ENCODE data around the gene NPC1. TPM values are rescaled to one million over a fixed set of nuclear protein-coding genes. Genes with fewer than 3 reads are reported as not detected.
A peak's percentile ranks its signal among the peaks of the same experiment; 100 is the strongest.
"Not testable (repeated sequence)": the region's sequence is repeated elsewhere in the genome, so short reads cannot be mapped to it uniquely, and the experiment has no call there.

The NPC1 gene
- total RNA-seq, 1 donor from 2014 or later: 29.0 TPM

GRCh38 chr18:23498117-23498516, 88.2 kb downstream of the NPC1 start:
- intact Hi-C loops (cut with micrococcal nuclease): no loop called here

GRCh38 chr18:23495723-23496440, 90.4 kb downstream of the NPC1 start:
- H3K9me3 Mint-ChIP-seq: peaks cover 2% of the 10 kb centered on the region
- intact Hi-C loops (cut with micrococcal nuclease): no loop called here
- H3K4me3 Mint-ChIP-seq (ENCODE audit: low read depth): no peak overlapping the region
- no peak for DNase-seq (ENCODE audit: low spot score)
- no peak overlapping the region for H3K27ac Mint-ChIP-seq
- no peaks in the 10 kb centered on the region for H3K36me3 Mint-ChIP-seq (ENCODE audit: low read depth)
- H3K27me3 Mint-ChIP-seq (ENCODE audit: low read depth): no peaks in the 10 kb centered on the region
- H3K4me1 Mint-ChIP-seq (ENCODE audit: low read depth): peaks cover 17% of the 10 kb centered on the region

More at GRCh38 chr18:23498117-23498516, 88.2 kb downstream of the NPC1 start:
- H3K9me3 Mint-ChIP-seq: no peaks in the 10 kb centered on the region
- no peak overlapping the region for H3K27ac Mint-ChIP-seq
- no peak overlapping the region for H3K4me3 Mint-ChIP-seq (ENCODE audit: low read depth)
- H3K36me3 Mint-ChIP-seq (ENCODE audit: low read depth): no peaks in the 10 kb centered on the region
- H3K27me3 Mint-ChIP-seq (ENCODE audit: low read depth): no peaks in the 10 kb centered on the region
- peaks cover 26% of the 10 kb centered on the region for H3K4me1 Mint-ChIP-seq (ENCODE audit: low read depth)
- no peak for DNase-seq (ENCODE audit: low spot score)

GRCh38 chr18:23494992-23495391, 91.3 kb downstream of the NPC1 start:
- no peak overlapping the region for H3K4me3 Mint-ChIP-seq (ENCODE audit: low read depth)
- no peaks in the 10 kb centered on the region for H3K27me3 Mint-ChIP-seq (ENCODE audit: low read depth)
- no peak for DNase-seq (ENCODE audit: low spot score)
- peaks cover 3% of the 10 kb centered on the region for H3K9me3 Mint-ChIP-seq
- intact Hi-C loops (cut with micrococcal nuclease): no loop called here
- H3K27ac Mint-ChIP-seq: no peak overlapping the region
- H3K4me1 Mint-ChIP-seq (ENCODE audit: low read depth): peaks cover 17% of the 10 kb centered on the region
- H3K36me3 Mint-ChIP-seq (ENCODE audit: low read depth): no peaks in the 10 kb centered on the region

- intact Hi-C loops (cut with micrococcal nuclease): no loop called here
Observed at GRCh38 chr18:23493654-23494053, 92.7 kb downstream of the NPC1 start.

GRCh38 chr18:23489586-23489985, 96.7 kb downstream of the NPC1 start:
- not testable (repeated sequence) for H3K36me3 Mint-ChIP-seq (ENCODE audit: low read depth); H3K4me3 Mint-ChIP-seq (ENCODE audit: low read depth); H3K9me3 Mint-ChIP-seq; H3K27ac Mint-ChIP-seq; DNase-seq (ENCODE audit: low spot score); H3K27me3 Mint-ChIP-seq (ENCODE audit: low read depth)
- intact Hi-C loops (cut with micrococcal nuclease): loop anchor here (2.0 kb wide), 1 partner anchor 37 kb away; the partner anchor contains the start of gene RIOK3
- peaks cover 12% of the 10 kb centered on the region for H3K4me1 Mint-ChIP-seq (ENCODE audit: low read depth)

More at GRCh38 chr18:23493654-23494053, 92.7 kb downstream of the NPC1 start:
- Mint-ChIP-seq H3K36me3 (ENCODE audit: low read depth) (no peaks in the 10 kb centered on the region), H3K4me1 (ENCODE audit: low read depth) (peaks cover 9% of the 10 kb centered on the region), H3K27me3 (ENCODE audit: low read depth) (no peaks in the 10 kb centered on the region), H3K27ac (no peak overlapping the region), H3K4me3 (ENCODE audit: low read depth) (no peak overlapping the region), H3K9me3 (peaks cover 3% of the 10 kb centered on the region)
- no peak for DNase-seq (ENCODE audit: low spot score)

- Mint-ChIP-seq H3K9me3 (peaks cover 3% of the 10 kb centered on the region), H3K27me3 (ENCODE audit: low read depth) (no peaks in the 10 kb centered on the region), H3K4me3 (ENCODE audit: low read depth) (peak overlapping the region; percentile 65), H3K36me3 (ENCODE audit: low read depth) (peaks cover 5% of the 10 kb centered on the region), H3K4me1 (ENCODE audit: low read depth) (peaks cover 12% of the 10 kb centered on the region), H3K27ac (peak overlapping the region; percentile 87)
- DNase-seq (ENCODE audit: low spot score): peak; percentile 38
- intact Hi-C loops (cut with micrococcal nuclease): loop anchor here (1.0 to 2.0 kb wide), 2 partner anchors 15 to 35 kb away; partner anchors contain the start of genes RIOK3 and RMC1
Observed at GRCh38 chr18:23487738-23488570, 98.4 kb downstream of the NPC1 start.

GRCh38 chr18:23485386-23485785, 100.9 kb downstream of the NPC1 start:
- Mint-ChIP-seq H3K4me3 (ENCODE audit: low read depth) (no peak overlapping the region), H3K9me3 (no peaks in the 10 kb centered on the region), H3K27me3 (ENCODE audit: low read depth) (no peaks in the 10 kb centered on the region), H3K36me3 (ENCODE audit: low read depth) (peaks cover 19% of the 10 kb centered on the region), H3K27ac (no peak overlapping the region), H3K4me1 (ENCODE audit: low read depth) (peaks cover 12% of the 10 kb centered on the region)
- DNase-seq (ENCODE audit: low spot score): no peak
- intact Hi-C loops (cut with micrococcal nuclease): no loop called here

- H3K9me3 Mint-ChIP-seq: no peaks in the 10 kb centered on the region
- no peak overlapping the region for H3K4me3 Mint-ChIP-seq (ENCODE audit: low read depth)
- peaks cover 12% of the 10 kb centered on the region for H3K4me1 Mint-ChIP-seq (ENCODE audit: low read depth)
- H3K27ac Mint-ChIP-seq: no peak overlapping the region
- peaks cover 27% of the 10 kb centered on the region for H3K36me3 Mint-ChIP-seq (ENCODE audit: low read depth)
- intact Hi-C loops (cut with micrococcal nuclease): no loop called here
- no peaks in the 10 kb centered on the region for H3K27me3 Mint-ChIP-seq (ENCODE audit: low read depth)
- DNase-seq (ENCODE audit: low spot score): no peak
Observed at GRCh38 chr18:23484561-23485182, 101.6 kb downstream of the NPC1 start.

Other genes with a start within 250 kb of the NPC1 start
- 53.4 and 55.4 TPM in 2 replicates for gene RIOK3, start 133.2 kb downstream of the NPC1 start, total RNA-seq
- 42.9 and 50.5 TPM in 2 replicates for gene RMC1, start 83.0 kb downstream of the NPC1 start, total RNA-seq
- gene ANKRD29, start 76.4 kb upstream of the NPC1 start, total RNA-seq: not detected in 2 replicates
- 0.05 TPM in 1 of 2 replicates, not detected in the other for gene LAMA3, start 102.9 kb upstream of the NPC1 start, total RNA-seq

All from activated T-helper 2 cell treated with anti-CD3 and anti-CD28 coated beads, Interferon-gamma antibody, Interleukin-2, Interleukin-4, amounts not matched to agents 10 μg/mL and 5 μg/mL and 100 μg/mL, durations not matched to agents 14 hours and 24 hours and 36 hours (primary cell).